GM18868 (cell line): ENCODE measurements around the gene DTHD1.

Experiments used
- ATAC-seq: cut with Tn5 transposase; IDR thresholded peaks from one replicate; pipeline ENCODE4 v1.9.1; 2021; ENCODE audit warnings: mild to moderate bottlenecking, moderate library complexity; ENCODE audit not compliant: unreplicated experiment

Gene DTHD1

DNA sequence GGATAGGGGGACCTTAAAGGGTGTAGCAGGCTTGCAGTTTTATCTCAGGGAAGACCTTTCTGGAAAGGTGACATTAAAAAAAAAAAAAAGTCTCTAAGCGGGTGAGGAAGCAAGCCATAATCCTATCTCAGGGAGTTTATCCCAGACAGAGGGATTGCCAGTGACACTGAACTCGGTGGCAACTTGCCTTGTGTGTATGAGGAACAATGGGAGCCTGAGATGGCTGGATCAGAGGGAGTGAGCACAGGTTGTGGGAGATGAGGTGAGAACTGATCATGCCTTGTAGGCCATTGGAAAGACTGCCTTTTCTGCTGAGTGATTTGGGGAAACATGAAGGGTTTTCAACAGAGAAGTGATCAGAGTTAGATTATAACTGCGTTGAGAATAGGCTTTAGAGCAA is 31.1 kb downstream of the DTHD1 start:
- no peak for ATAC-seq

DNA sequence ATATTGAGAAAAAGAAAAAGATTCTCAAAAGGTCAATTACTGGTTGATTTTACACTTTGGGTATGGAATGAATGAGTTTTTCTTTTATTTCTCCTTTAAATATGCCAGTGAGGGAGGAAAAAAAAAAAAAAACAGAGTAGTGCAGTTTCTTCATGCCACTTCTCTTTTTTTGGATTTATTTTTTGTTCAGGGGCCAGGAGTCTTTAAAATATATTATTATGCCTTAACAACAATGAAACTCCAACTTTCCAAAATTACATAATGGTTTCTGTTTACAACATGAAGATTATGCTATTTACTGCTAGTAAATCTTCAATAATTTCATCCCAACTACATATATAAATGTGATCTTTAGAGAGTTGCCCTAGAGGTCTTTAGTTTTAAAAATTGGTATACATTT is 31.9 kb downstream of the DTHD1 start:
- no peak for ATAC-seq

DNA sequence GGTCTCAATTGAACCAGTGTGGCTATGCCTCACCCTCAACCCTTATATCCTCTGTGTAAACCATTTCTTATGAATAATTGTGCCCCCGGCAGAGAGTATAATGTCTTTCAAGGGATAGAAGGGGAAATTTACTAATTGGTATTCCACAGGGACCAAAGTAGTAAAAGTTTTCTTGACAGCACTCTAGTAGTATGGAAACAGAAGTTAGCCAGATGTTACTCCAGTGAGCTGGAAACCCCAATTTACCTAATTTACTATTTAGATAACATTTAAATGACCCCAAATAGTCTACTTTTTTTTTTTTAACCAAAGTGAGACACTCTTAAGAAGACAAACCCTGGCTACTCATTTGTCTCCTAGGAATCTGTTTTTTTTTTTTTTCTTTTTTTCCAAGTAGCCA is 32.3 kb downstream of the DTHD1 start:
- no peak for ATAC-seq

DNA sequence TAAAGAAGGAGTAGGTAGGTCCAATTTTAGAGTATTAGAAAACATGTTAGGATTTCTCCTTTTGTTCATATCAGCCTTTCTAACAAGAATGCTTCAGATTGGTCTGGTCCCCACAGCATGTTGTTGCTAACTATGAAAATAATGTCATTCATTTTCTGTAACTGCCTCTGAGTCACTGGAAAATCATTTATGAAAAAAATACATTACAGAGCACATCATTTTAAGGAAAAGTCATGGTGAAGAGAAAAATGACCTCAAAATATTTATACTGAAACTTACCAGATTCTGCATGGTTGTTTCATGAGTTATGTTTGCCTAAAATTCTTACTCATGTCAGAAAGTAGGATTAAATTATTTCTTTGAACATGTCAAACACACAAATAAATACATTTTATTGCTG is 35.2 kb downstream of the DTHD1 start:
- ATAC-seq: no peak

DNA sequence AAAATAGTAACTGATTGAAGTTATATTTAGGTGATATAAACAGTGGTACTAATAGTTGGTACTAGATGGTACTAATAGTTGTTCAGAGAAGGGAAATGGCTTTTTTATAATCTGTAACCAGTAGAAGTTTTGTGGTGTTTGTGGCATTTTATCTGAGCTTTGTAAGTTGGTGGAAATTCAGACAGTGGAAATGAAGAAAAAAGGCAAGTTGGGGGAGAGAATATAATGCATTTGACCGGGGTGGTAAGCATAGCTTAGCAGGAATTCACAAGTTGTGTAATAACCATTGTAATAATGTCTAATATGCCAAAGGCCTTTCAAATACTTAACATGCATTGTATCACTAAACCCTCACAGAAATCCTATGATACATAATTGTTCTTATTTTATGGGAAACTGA is 36.3 kb downstream of the DTHD1 start:
- ATAC-seq: no peak

DNA sequence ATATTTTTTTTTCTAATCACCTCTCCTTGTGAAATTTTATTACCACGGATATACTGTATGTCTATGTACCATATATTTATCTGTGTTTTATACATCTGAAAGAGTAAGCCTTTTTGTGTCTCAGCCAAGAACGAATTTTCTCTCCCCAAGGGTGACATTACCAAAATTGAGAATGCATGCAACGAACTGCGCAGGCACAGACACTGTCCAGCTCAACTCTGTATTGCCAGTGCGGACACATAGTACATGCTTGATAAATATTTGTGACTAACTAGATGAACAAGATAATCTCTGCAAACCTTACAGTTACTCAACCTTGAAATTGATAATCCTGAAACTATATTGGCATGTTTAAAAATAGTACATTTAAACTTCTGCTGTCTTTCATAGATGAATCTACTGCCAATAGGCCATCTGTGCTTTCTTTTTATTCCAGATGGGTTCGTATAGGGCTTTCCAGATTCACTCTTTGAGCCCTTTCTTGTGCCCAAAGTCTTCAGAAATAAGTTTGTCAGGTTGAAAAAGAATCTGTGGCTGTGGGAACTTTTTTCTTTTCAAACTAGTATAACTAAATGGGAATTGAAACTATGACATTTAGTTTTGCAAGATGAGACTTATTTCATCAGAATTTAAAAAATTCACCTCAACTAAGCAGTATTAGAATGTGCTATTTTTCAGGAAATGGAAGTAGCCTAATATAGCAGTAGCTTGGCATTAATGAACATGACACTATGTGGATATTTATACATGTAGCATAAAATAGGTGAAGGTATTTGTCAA is 38.9 kb downstream of the DTHD1 start:
- ATAC-seq: peak; percentile 47

DNA sequence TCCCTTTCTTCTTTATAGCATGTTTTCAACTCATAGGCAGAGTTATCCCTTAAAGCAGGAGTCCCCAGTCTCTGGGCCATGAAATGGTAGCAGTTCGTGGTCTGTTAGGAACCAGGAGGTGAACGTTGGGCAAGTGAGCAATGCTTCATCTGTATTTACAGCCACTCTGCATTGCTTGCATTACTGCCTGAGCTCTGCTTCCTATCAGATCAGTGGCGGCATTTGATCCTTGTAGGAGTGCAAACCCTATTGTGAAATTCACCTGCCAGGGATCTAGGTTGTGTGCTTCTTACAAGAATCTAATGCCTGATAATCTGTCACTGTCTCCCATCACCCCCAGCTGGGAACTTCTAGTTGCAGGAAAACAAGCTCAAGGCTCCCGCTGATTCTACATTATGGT is 39.8 kb downstream of the DTHD1 start:
- no peak for ATAC-seq

DNA sequence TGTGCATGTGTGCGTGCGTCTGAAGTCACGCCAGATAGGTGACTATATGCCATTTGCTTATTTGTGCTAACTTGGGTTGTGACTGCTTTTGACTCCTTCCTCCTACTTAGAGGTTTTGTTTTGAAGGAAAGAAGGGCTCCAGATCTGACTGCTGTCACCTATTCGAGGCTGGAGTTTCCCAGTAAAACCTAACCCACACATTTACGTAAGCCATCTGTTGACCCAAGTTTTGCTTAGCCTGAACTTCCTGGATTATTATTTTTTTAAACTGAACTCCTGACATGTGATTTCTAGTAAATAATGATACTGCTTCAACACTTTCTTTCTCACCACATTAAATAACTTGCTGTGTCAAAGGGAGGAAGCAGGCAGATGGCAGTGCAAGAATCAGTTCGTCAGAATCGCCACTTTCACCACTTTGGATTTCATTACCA is 41.5 kb downstream of the DTHD1 start:
- ATAC-seq: peak; percentile 27

DNA sequence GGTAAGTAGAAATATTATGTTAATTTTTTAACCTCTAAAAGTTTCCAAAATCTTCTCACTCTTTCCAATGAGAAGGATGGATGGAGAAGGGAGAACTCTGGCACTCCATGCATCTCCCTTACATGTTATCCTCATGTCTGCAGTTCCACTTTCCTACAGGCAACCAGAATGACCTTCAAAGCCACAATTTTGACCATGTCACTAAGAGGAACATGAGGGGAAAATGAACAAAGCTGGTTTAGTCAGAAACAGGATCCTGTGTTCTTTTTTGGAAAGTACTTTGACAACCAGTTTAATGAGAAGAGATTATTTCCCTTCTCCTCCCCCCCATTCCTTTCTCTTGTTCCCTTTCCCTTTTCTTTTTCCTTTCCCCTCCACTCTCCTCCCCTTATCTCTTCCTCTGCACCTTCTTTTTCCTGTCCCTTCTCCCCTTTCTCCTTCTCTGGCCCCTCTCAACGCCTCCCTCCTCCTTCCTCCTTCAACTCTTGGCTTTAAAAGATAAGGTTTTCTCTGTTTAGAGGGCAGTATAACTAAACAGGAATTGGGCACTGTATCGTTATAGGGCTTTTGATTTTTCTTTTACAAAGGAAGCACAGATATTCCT is 42.5 kb downstream of the DTHD1 start:
- ATAC-seq: no peak

DNA sequence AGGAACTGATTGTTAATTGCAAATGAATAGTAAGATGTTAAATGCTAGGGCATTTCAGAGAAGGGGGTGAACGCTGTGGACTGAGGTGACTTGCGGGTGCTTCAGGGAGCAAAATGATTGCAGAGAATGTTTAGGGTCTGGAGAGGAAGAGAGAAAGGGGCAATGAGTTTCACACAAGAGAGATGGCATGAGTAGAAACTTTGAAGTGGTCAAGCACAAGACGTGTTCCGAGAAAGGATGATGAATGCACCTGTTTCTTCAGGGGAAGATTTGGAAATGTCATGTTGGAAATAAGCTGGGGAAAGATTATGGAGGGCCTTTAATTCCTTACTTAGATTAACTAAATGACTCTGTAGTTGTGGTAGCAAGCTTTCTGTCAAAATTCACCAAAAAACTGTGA is 43.4 kb downstream of the DTHD1 start:
- no peak for ATAC-seq

DNA sequence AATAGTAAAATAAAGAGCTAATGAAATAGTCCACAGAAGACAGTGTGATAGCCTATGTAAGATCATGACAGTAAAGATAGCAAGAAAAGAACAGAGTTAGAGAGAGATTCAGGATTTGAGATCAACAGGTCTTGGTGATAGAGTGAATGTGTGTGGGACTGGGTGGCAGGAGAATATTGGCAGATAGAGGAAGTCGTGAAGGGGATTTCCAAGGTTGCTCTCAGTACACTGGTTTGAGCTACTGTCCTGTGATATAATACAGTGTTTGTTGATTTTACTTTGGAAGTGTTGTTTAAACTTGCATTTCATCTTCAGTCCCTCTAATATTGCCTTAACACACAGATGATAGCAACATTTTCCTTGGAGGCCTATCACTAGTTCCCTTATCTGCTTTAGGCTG is 44.1 kb downstream of the DTHD1 start:
- ATAC-seq: peak; percentile 80

DNA sequence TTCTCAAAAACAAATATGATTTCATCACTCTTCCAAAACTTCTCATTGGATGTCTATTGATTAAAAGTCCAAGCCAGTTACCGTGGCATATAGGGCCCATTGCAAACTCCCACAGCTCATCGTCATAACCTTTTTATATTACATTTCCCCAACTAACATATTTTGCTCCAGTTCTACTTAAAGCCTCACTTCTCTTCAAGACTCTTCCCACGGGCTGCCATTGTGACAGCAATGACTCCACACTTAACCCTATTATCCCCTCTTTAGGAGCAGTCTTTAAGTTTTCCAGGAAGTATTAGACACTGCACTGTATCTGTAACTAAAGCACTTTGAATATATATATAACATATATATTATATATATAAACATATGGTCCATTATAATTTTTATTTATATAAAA is 44.5 kb downstream of the DTHD1 start:
- no peak for ATAC-seq

DNA sequence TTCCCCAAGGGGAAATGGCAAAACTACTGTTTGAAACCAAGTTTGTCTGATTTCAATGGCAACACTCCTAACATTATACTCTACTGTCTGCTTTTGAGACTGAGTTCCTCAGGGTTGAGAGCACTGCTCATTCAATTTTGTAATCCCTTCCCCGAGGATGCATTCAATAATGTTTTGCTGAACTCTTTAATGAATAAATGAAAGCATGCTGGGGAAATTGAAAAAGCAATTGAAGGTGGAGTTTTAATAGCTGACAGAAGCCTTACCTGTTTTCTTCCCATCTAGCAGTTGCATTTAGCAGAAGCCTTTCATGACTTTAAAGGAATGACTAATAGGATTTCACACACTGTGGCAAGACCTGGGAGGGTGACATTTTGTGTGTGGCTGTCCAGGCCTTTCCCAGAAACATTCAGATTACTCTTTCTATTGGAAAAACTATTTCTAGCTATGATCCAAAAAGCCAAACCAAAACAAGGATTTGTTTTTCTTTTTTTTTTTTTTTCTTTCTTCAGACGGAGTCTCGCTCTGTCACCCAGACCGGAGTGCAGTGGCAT is 45.1 kb downstream of the DTHD1 start:
- no peak for ATAC-seq

DNA sequence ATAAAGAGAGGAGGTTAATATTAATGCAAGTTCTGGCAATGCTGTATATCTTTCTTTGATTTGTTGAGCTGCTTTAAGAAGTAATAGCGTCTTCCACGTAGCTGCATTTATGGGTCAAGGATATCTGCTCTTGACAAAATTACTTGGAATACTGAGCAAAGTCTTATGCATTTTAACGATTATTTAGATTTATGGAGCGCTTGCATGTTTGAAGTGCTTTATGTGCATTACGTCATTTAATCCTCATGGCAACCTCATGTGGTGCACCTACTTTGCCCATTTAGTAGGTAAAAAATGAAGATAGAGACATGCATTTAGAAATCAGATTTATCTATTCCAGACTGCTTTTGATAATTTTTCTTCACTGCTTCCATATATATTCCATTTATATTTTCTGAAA is 46.0 kb downstream of the DTHD1 start:
- no peak for ATAC-seq

DNA sequence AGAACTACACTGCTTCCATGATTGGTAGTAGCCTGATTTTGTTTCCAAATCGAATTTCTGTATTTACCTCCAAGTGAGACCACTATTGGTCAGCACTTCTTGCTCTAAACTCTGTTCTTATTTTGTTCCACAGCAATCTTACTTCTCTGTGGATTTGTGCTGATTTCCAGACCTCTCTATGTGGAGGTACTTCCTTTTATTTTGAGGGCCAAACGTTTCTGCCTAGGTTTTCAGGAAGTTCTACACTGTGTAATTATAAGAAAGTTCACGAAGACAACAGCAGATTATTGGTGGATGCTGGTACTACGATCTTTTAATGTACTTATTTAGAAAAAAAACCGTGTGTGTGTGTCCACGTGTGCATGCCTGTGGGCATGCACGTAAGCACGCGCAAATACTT is 46.7 kb downstream of the DTHD1 start:
- no peak for ATAC-seq

DNA sequence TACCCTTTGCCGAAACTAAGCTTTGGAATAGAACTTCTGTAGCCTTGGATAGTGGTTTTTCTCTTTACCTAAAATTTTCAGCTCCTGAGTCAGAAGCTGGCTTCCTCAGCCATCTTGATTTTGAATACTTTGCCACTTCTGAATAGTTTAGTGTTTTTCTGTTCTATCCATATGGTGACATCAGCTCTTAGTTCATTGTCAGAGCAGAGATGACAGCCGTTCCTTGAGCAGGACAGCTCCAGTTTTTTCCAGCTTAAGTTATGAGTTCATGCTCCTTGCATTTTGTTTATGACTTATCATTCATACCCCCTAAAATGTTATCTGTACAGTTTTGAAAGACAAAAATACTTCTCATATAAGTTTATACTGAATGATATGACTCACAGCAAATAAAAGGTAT is 47.8 kb downstream of the DTHD1 start:
- no peak for ATAC-seq

DNA sequence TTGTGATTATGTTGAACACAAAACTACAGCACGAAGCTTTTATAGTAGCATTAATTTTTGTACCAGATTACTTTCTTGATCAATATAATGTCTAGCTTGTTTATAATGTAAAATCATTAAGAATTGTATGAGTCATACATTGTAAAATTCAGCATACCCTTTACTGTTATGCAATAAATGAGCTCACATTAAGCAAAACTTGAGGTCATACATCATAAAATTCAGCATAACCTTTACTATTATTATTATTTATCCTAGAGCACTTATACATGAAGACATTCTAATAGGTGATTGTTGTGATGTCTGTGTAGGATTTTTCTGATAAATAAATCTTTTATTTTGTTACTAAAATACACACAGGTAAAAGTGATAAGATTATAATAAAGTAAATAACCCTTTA is 49.4 kb downstream of the DTHD1 start:
- no peak for ATAC-seq

DNA sequence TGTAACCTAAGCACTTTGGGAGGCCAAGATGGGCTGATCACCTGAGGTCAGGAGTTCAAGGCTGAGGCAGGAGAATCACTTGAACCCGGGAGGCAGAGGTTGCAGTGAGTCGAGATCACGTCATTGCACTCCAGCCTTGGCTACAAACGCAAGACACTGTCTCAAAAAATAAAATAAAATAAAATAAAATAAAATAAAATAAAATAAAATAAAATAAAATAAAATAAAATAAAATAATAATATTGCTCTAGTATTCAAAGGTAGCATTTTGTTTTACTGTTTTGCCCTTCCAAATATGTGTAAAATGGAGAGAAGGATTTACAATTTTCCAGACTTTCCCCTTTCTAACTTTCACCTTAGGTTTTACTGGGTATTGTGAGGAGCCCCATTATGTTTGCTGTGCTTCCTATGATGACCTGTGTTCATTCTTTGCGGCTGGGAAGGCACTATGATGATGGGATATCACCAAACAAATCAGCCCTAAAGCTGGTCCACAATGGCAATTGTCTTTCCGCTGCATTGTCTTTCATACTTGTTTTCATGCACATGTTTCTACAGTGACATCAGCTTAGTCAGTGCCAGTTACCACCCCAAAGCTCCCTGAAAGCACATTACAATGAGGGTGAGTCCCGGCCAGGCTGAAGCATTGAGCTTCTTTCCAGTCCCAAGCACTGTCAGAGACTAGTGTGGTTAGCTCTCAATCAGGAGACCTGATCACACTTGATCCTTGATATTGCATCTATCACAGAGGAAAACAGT is 50.8 kb downstream of the DTHD1 start:
- ATAC-seq: peak; percentile 80

DNA sequence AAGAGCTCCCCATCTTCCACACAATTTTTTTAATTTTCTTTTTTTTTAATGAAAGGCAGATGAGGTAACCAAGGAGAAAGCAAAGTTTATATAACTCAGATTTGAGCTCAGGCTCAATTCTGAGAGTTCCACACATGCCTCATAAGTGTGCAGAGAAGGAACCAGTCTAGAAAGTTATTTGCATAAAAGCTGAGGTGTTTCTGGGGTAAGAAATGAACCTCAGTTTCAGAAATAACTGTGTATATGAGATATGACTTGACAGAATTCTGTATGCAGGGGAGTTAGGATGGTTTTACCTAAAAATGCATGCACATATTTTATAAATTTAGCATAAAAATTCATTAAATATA is 51.3 kb downstream of the DTHD1 start:
- peak; percentile 97 for ATAC-seq

DNA sequence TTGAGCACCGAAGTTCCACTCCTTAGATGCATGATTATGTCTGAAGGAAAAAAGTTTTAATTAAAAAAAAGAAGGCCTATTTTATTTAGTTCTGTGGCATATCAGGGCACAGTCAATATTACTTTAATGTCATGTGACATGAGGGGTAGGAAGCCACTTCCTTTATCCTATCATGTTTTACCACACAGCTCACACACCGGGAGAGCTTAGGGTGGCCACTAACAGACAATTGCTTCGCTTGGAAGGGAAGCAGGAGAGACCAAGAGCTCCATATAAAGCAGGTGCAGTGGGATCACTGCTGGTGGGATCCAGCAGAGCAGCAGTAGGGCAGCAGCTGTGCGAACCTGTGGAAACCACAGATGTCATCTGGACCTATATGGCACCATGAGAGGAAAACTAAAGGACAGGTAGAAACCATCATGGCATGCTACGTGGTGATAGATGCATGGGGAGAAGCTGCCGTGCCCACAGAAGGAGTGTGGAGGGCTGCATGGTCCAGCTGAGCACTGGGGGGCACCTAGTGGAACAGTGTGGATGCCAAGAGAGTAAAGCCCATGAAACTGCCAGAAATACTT is 52.0 kb downstream of the DTHD1 start:
- peak; percentile 2 for ATAC-seq

DNA sequence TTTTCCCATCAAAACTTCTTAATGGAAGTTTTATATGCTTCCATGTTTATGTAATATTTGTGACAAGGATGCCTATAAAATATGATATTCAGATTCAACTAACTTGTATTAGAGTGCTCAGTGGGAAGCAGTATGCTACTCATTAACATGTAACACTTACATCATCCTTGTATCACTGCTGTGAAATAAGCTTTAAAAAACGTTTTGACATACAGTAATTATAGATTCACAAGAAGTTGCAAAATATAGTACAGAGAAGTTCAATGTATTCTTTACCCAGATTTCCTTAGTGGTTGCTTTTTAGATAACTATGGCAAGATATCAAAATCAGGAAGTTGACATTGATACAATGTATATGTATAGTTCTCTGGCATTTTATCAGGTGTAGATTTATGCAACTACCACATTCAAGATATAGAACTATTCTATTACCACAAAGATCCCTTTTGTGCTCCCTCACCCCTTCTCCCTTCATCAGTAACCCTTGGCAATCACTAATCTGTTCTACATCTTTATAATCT is 56.3 kb downstream of the DTHD1 start:
- no peak for ATAC-seq
